Liver (tissue), 3 donors: Measurements from ENCODE around the gene TNPO2.

Experiments
- CTCF ChIP-seq: fragments of 150-350 bp; IDR thresholded peaks from 2 replicates; pipeline ENCODE4 v1.5.1; 2017; ENCODE audit warnings: improper control_type of control experiment, low read depth, low read length; ENCODE audit not compliant: missing input control
- EGR1 ChIP-seq, 2 donors: IDR thresholded peaks; 2 replicates each; pipeline ENCODE4 v1.6.1; 2016 to 2018; ENCODE audit warnings: antibody characterized with exemption in 2 of 2, low read depth in 2 of 2
- FOXA1 ChIP-seq: IDR thresholded peaks from 2 replicates; pipeline ENCODE4 v1.6.1; 2016; ENCODE audit warnings: antibody characterized with exemption
- GABPA ChIP-seq, 2 donors: IDR thresholded peaks in 1 of 2; conservative IDR thresholded peaks in 1 of 2; 2 replicates each; pipeline ENCODE4 v1.6.1; 2016; ENCODE audit warnings: antibody characterized with exemption in 2 of 2, mild to moderate bottlenecking in 1 of 2, moderate library complexity in 1 of 2
- JUND ChIP-seq, 2 donors: IDR thresholded peaks; 2 replicates each; pipeline ENCODE4 v1.6.1; 2016; ENCODE audit warnings: antibody characterized with exemption in 2 of 2
- MAX ChIP-seq: IDR thresholded peaks from 2 replicates; pipeline ENCODE4 v1.6.1; 2016; ENCODE audit warnings: antibody characterized with exemption
- RAD21 ChIP-seq, 2 donors: IDR thresholded peaks; 2 replicates each; pipeline ENCODE4 v1.6.1; 2016; ENCODE audit warnings: antibody characterized with exemption in 2 of 2, mild to moderate bottlenecking in 2 of 2
- SP1 ChIP-seq: IDR thresholded peaks from 2 replicates; pipeline ENCODE4 v1.6.1; 2018; ENCODE audit warnings: antibody characterized with exemption, mild to moderate bottlenecking
- TAF1 ChIP-seq: conservative IDR thresholded peaks from 2 replicates; pipeline ENCODE4 v1.6.1; 2016; ENCODE audit warnings: antibody characterized with exemption, mild to moderate bottlenecking
- YY1 ChIP-seq: IDR thresholded peaks from 2 replicates; pipeline ENCODE4 v1.6.1; 2016; ENCODE audit warnings: antibody characterized with exemption, mild to moderate bottlenecking
- TF ChIP-seq, protein P1 (sequence below): IDR thresholded peaks from 2 replicates; pipeline ENCODE4 v1.6.1; 2016; ENCODE audit warnings: antibody characterized with exemption
- TF ChIP-seq, protein P2 (sequence below): IDR thresholded peaks from 2 replicates; pipeline ENCODE4 v1.6.1; 2016; ENCODE audit warnings: antibody characterized with exemption, mild to moderate bottlenecking
- TF ChIP-seq, protein P3 (sequence below): IDR thresholded peaks from 2 replicates; pipeline ENCODE4 v1.6.1; 2016; ENCODE audit warnings: antibody characterized with exemption
- donor health status: healthy.
- donor health status: healthy.

- TF ChIP-seq TAF1 (no peak), CTCF (no peak), EGR1 (IDR thresholded peaks at IDR 0.05; ENCODE audit: low read depth in 2 of 2) (no peak), JUND (IDR thresholded peaks at IDR 0.05) (no peak), FOXA1 (no peak), MAX (no peak), RAD21 (IDR thresholded peaks at IDR 0.05) (no peak), YY1 (no peak), GABPA (IDR thresholded peaks at IDR 0.05 in 1 of 2, conservative IDR thresholded peaks at IDR 0.05 in 1 of 2) (no peak), SP1 (no peak)
- TF ChIP-seq, protein P1, sequence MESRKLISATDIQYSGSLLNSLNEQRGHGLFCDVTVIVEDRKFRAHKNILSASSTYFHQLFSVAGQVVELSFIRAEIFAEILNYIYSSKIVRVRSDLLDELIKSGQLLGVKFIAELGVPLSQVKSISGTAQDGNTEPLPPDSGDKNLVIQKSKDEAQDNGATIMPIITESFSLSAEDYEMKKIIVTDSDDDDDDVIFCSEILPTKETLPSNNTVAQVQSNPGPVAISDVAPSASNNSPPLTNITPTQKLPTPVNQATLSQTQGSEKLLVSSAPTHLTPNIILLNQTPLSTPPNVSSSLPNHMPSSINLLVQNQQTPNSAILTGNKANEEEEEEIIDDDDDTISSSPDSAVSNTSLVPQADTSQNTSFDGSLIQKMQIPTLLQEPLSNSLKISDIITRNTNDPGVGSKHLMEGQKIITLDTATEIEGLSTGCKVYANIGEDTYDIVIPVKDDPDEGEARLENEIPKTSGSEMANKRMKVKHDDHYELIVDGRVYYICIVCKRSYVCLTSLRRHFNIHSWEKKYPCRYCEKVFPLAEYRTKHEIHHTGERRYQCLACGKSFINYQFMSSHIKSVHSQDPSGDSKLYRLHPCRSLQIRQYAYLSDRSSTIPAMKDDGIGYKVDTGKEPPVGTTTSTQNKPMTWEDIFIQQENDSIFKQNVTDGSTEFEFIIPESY: no peak
- TF ChIP-seq, protein P2, sequence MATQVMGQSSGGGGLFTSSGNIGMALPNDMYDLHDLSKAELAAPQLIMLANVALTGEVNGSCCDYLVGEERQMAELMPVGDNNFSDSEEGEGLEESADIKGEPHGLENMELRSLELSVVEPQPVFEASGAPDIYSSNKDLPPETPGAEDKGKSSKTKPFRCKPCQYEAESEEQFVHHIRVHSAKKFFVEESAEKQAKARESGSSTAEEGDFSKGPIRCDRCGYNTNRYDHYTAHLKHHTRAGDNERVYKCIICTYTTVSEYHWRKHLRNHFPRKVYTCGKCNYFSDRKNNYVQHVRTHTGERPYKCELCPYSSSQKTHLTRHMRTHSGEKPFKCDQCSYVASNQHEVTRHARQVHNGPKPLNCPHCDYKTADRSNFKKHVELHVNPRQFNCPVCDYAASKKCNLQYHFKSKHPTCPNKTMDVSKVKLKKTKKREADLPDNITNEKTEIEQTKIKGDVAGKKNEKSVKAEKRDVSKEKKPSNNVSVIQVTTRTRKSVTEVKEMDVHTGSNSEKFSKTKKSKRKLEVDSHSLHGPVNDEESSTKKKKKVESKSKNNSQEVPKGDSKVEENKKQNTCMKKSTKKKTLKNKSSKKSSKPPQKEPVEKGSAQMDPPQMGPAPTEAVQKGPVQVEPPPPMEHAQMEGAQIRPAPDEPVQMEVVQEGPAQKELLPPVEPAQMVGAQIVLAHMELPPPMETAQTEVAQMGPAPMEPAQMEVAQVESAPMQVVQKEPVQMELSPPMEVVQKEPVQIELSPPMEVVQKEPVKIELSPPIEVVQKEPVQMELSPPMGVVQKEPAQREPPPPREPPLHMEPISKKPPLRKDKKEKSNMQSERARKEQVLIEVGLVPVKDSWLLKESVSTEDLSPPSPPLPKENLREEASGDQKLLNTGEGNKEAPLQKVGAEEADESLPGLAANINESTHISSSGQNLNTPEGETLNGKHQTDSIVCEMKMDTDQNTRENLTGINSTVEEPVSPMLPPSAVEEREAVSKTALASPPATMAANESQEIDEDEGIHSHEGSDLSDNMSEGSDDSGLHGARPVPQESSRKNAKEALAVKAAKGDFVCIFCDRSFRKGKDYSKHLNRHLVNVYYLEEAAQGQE: no peak
- TF ChIP-seq, protein P3, sequence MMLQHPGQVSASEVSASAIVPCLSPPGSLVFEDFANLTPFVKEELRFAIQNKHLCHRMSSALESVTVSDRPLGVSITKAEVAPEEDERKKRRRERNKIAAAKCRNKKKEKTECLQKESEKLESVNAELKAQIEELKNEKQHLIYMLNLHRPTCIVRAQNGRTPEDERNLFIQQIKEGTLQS: no peak
Measured at GRCh38 chr19:12668932-12669269, 54.8 kb downstream of the TNPO2 start.
